Peyer's patch (tissue), 4 donors: ENCODE results near the gene LSR. TPM values are rescaled to one million over a fixed set of nuclear protein-coding genes. Genes with fewer than 3 reads are reported as not detected.

Experiments
- DNase-seq, 3 donors: peaks; one replicate each; pipeline ENCODE4 v3.0.0-alpha.2; 2017 to 2019
- H3K27ac ChIP-seq, 4 donors: fragments of 200-600 bp; sonication (generic); one replicate each; pipeline ENCODE4 v1.5.1; 2016 to 2019
- H3K27me3 ChIP-seq, 2 donors: fragments of 200-600 bp; sonication (generic); one replicate each; pipeline ENCODE4 v1.5.1; 2019
- H3K36me3 ChIP-seq, 3 donors: fragments of 200-600 bp; sonication (generic); one replicate each; pipeline ENCODE4 v1.5.1; 2016 to 2019
- H3K4me1 ChIP-seq, 4 donors: fragments of 200-600 bp; sonication (generic); one replicate each; pipeline ENCODE4 v1.5.1; 2016 to 2019
- H3K4me3 ChIP-seq, 4 donors: fragments of 200-600 bp; sonication (generic); 1 replicate in 3 of 4; 2 replicates in 1 of 4; pipeline ENCODE4 v1.5.1; 2016 to 2019; ENCODE audit warnings: mild to moderate bottlenecking in 1 of 4
- H3K9me3 ChIP-seq, 4 donors: fragments of 200-600 bp; sonication (generic); one replicate each; pipeline ENCODE4 v1.5.1; 2016 to 2019; ENCODE audit warnings: mild to moderate bottlenecking in 1 of 4
- CTCF ChIP-seq, 6 experiments: fragments of 450-650 bp in 4 of 6; fragments of 200-600 bp in 2 of 6; sonication (generic) in 1 of 6; IDR thresholded peaks; one replicate each; pipeline ENCODE4 v1.5.1; 2017 to 2019; ENCODE audit warnings: antibody characterized with exemption in 6 of 6, mild to moderate bottlenecking in 3 of 6, moderate library complexity in 1 of 6
- POLR2A ChIP-seq, 2 donors: fragments of 450-650 bp; IDR thresholded peaks; one replicate each; pipeline ENCODE4 v1.5.1; 2017; ENCODE audit warnings: antibody characterized with exemption in 2 of 2, mild to moderate bottlenecking in 2 of 2, moderate library complexity in 2 of 2
- total RNA-seq, 4 donors: library from RNA; depleted of rRNA; stranded (reverse); fragments of >200 nt; gene quantifications; one replicate each; pipeline ENCODE4 v1.1.0, GENCODE V29; 2016

Gene LSR
- total RNA-seq, 4 donors from 2014 or later, result 28.9 to 214 (median 188) TPM

- Histone ChIP-seq H3K4me3 (no peak overlapping the region), H3K4me1 (peaks cover 0 to 3% (median 0%) of the 10 kb centered on the region in 4 donors), H3K27ac (no peak overlapping the region), H3K9me3 (no peaks in the 10 kb centered on the region), H3K27me3 (no peaks in the 10 kb centered on the region), H3K36me3 (no peaks in the 10 kb centered on the region)
- TF ChIP-seq POLR2A (IDR thresholded peaks at IDR 0.05), result no peak
- TF ChIP-seq CTCF (IDR thresholded peaks at IDR 0.05), result no peak
- no peak for DNase-seq
Measured at GRCh38 chr19:35300339-35300649, 51.5 kb downstream of the LSR start.

- no peaks in the 10 kb centered on the region for H3K4me1 ChIP-seq
- H3K27ac ChIP-seq, result no peak overlapping the region
- TF ChIP-seq POLR2A (IDR thresholded peaks at IDR 0.05) (no peak), CTCF (IDR thresholded peaks at IDR 0.05) (no peak)
- no peak for DNase-seq
- no peak overlapping the region for H3K4me3 ChIP-seq
- H3K9me3 ChIP-seq, result no peaks in the 10 kb centered on the region
- H3K27me3 ChIP-seq, result no peaks in the 10 kb centered on the region
- H3K36me3 ChIP-seq, result no peaks in the 10 kb centered on the region
Measured at GRCh38 chr19:35301961-35302360, 53.2 kb downstream of the LSR start.

- Histone ChIP-seq H3K36me3 (no peaks in the 10 kb centered on the region), H3K27ac (no peak overlapping the region), H3K9me3 (no peaks in the 10 kb centered on the region), H3K4me1 (no peaks in the 10 kb centered on the region), H3K27me3 (no peaks in the 10 kb centered on the region), H3K4me3 (no peak overlapping the region)
- TF ChIP-seq POLR2A (IDR thresholded peaks at IDR 0.05), result no peak
- TF ChIP-seq CTCF (IDR thresholded peaks at IDR 0.05), result no peak
- DNase-seq, result no peak
Measured at GRCh38 chr19:35302446-35302845, 53.6 kb downstream of the LSR start.

- no peak for DNase-seq
- Histone ChIP-seq H3K27ac (no peak overlapping the region), H3K9me3 (no peaks in the 10 kb centered on the region), H3K27me3 (no peaks in the 10 kb centered on the region), H3K4me1 (no peaks in the 10 kb centered on the region), H3K36me3 (no peaks in the 10 kb centered on the region), H3K4me3 (no peak overlapping the region)
- no peak for TF ChIP-seq POLR2A (IDR thresholded peaks at IDR 0.05)
- no peak for TF ChIP-seq CTCF (IDR thresholded peaks at IDR 0.05)
Measured at GRCh38 chr19:35303357-35303915, 54.6 kb downstream of the LSR start.

GRCh38 chr19:35304036-35304435 is 55.2 kb downstream of the LSR start:
- Histone ChIP-seq H3K27me3 (no peaks in the 10 kb centered on the region), H3K27ac (no peak overlapping the region), H3K9me3 (no peaks in the 10 kb centered on the region), H3K36me3 (no peaks in the 10 kb centered on the region), H3K4me1 (no peaks in the 10 kb centered on the region), H3K4me3 (no peak overlapping the region)
- DNase-seq, result no peak
- TF ChIP-seq POLR2A (IDR thresholded peaks at IDR 0.05), result no peak
- no peak for TF ChIP-seq CTCF (IDR thresholded peaks at IDR 0.05)

GRCh38 chr19:35305181-35305580 is 56.4 kb downstream of the LSR start:
- TF ChIP-seq CTCF (IDR thresholded peaks at IDR 0.05) (no peak), POLR2A (IDR thresholded peaks at IDR 0.05) (no peak)
- no peaks in the 10 kb centered on the region for H3K9me3 ChIP-seq
- H3K27me3 ChIP-seq, result no peaks in the 10 kb centered on the region

More at GRCh38 chr19:35305181-35305580, 56.4 kb downstream of the LSR start:
- Histone ChIP-seq H3K36me3 (no peaks in the 10 kb centered on the region), H3K4me1 (no peaks in the 10 kb centered on the region), H3K27ac (no peak overlapping the region), H3K4me3 (no peak overlapping the region)
- no peak for DNase-seq
